Pancreas (tissue), 10 donors: ENCODE measurements around the gene CPLX4. TPM values are rescaled to one million over a fixed set of nuclear protein-coding genes. Genes with fewer than 3 reads are reported as not detected.
"Not testable (repeated sequence)": the region's sequence is repeated elsewhere in the genome, so short reads cannot be mapped to it uniquely, and the experiment has no call there.

Source experiments
- ATAC-seq, 4 donors: fragments of 200-7000 bp; cut with Tn5 transposase; one replicate each; pipeline versions ENCODE4 v1.8.0 to v1.9.1; 2020; ENCODE audit warnings: mild to moderate bottlenecking in 4 of 4, moderate library complexity in 4 of 4
- DNase-seq, 6 donors: peaks; one replicate each; pipeline ENCODE4 v3.0.0-alpha.2; 2020
- FAIRE-seq: peaks from 2 replicates; lab custom pipeline; 2012; peaks lifted over from hg19 to GRCh38; lab: Jason Lieb, UNC
- H3K27ac ChIP-seq, 4 donors: fragments of 200-600 bp; sonication (generic); 1 replicate in 3 of 4; 2 replicates in 1 of 4; pipeline versions ENCODE4 v1.5.0 to v1.8.0; 2020
- H3K27me3 ChIP-seq, 4 donors: fragments of 200-600 bp; one replicate each; pipeline ENCODE4 v1.8.0; 2021
- H3K36me3 ChIP-seq, 3 donors: fragments of 200-600 bp; sonication (generic) in 1 of 3; one replicate each; pipeline versions ENCODE4 v1.5.0 to v1.8.0; 2020 to 2021
- H3K4me1 ChIP-seq, 3 donors: fragments of 200-600 bp; one replicate each; pipeline ENCODE4 v1.8.0; 2021
- H3K4me3 ChIP-seq, 4 donors: fragments of 200-600 bp; sonication (generic) in 2 of 4; one replicate each; pipeline versions ENCODE4 v1.5.0 to v1.8.0; 2020 to 2021
- H3K9me3 ChIP-seq, 4 donors: fragments of 200-600 bp; one replicate each; pipeline ENCODE4 v1.8.0; 2021
- WGBS, 2 donors: extraction: QIAGEN DNeasy Blood & Tissue Kit; methylation state at CpG; one replicate each; pipeline ENCODE4 v1.1.7; 2013; 5-methylcytosine and 5-hydroxymethylcytosine counted together
- intact Hi-C, 3 donors: fragments of 100-400 bp; cut with DNase I; formaldehyde crosslinking; loops; one replicate each; pipeline versions ENCODE4 v1.11.1 to v1.14.2; 2022
- polyA plus RNA-seq, 2 donors: library from polyadenylated mRNA; stranded (reverse); fragments of 200-250 nt; gene quantifications; one replicate each; pipeline ENCODE4 v1.2.3, GENCODE V29; 2013
- total RNA-seq, 6 donors: library from RNA; stranded (reverse); fragmentation: NEBNext Ultra II Directional in 4 of 6; extraction: Animal tissue kit (Norgen Biotek cat#: 25700) in 4 of 6; gene quantifications; one replicate each; pipeline versions ENCODE4 v1.2.1 to v1.2.4, GENCODE V29; 2021 to 2023
- TF ChIP-seq, protein P1 (sequence below), 4 donors: fragments of 200-600 bp; sonication (generic) in 3 of 4; IDR thresholded peaks; one replicate each; pipeline versions ENCODE4 v1.5.0 to v1.8.0; 2021; ENCODE audit warnings: antibody characterized with exemption in 4 of 4
- donor health status: healthy with polysubstance abuse.
- donor health status: DM: no; HTN: no; CAD: no; lungs with moderate emphysema.
- donor health status: DM: no; HTN: no; CAD: no.
- donor health status: control.
- donor health status: control.
- donor health status: Bipolar disorder and iron deficiency.
- donor health status: DM: yes; HTN: yes; CAD: no.
- donor health status: DM: no; HTN: no; CAD: no.
- donor health status: DM: no; HTN: no; CAD: no.
- donor health status: DM: yes; HTN: yes; CAD: no.

Gene CPLX4
- total and polyA plus RNA-seq, 8 donors = 0.09 TPM; not detected in 7

DNA sequence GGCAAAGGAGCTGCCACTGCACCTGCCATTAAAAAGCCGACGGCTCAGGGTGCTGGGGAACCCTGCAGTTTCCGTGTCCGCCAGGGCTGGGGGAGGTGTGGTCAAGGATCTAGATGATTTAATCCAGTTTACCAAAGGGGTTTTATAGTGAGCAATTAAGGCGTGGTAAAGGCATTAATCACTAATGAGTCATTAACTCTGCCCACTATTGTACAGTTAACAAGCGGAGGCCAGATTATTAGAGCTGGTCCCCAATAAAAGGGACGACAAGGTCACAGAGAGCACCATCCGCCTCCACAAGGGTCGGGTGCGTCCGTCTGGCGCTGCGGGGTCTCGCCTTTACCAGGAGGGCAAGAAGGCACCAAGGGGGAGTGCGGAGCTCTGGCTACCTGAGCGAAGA lies 54.8 kb downstream of the CPLX4 start:
- Histone ChIP-seq H3K4me3 (no peak overlapping the region), H3K4me1 (peaks cover 0 to 6% (median 0%) of the 10 kb centered on the region in 3 donors), H3K27me3 (peaks cover 0 to 46% (median 4%) of the 10 kb centered on the region in 4 donors), H3K36me3 (no peaks in the 10 kb centered on the region), H3K27ac (no peak overlapping the region), H3K9me3 (no peaks in the 10 kb centered on the region)
- DNase-seq (peak in 1 of 6 donors; percentile 50), FAIRE-seq (no peak), ATAC-seq (no peak)
- intact Hi-C loops = no loop called here
- 7 to 11% methylated on average over 16 of the region's 16 CpGs for WGBS, 2 donors
- TF ChIP-seq, protein P1, sequence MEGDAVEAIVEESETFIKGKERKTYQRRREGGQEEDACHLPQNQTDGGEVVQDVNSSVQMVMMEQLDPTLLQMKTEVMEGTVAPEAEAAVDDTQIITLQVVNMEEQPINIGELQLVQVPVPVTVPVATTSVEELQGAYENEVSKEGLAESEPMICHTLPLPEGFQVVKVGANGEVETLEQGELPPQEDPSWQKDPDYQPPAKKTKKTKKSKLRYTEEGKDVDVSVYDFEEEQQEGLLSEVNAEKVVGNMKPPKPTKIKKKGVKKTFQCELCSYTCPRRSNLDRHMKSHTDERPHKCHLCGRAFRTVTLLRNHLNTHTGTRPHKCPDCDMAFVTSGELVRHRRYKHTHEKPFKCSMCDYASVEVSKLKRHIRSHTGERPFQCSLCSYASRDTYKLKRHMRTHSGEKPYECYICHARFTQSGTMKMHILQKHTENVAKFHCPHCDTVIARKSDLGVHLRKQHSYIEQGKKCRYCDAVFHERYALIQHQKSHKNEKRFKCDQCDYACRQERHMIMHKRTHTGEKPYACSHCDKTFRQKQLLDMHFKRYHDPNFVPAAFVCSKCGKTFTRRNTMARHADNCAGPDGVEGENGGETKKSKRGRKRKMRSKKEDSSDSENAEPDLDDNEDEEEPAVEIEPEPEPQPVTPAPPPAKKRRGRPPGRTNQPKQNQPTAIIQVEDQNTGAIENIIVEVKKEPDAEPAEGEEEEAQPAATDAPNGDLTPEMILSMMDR (IDR thresholded peaks at IDR 0.05) = no peak

DNA sequence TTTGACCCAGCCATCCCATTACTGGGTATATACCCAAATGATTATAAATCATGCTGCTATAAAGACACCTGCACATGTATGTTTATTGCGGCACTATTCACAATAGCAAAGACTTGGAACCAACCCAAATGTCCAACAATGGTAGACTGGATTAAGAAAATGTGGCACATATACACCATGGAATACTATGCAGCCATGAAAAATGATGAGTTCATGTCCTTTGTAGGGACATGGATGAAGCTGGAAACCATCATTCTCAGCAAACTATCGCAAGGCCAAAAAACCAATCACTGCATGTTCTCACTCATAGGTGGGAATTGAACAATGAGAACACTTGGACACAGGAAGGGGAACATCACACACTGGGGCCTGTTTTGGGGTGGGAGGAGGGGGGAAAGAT lies 56.2 kb downstream of the CPLX4 start:
- H3K4me1 ChIP-seq, DNase-seq, FAIRE-seq, H3K27ac ChIP-seq, H3K36me3 ChIP-seq, H3K4me3 ChIP-seq, ATAC-seq, H3K9me3 ChIP-seq, intact Hi-C loops: not testable (repeated sequence)
- H3K27me3 ChIP-seq = peaks cover 0 to 35% (median 4%) of the 10 kb centered on the region in 4 donors
- WGBS, 2 donors = 89 to 92% methylated on average over 1 to 2 of the region's 2 CpGs

DNA sequence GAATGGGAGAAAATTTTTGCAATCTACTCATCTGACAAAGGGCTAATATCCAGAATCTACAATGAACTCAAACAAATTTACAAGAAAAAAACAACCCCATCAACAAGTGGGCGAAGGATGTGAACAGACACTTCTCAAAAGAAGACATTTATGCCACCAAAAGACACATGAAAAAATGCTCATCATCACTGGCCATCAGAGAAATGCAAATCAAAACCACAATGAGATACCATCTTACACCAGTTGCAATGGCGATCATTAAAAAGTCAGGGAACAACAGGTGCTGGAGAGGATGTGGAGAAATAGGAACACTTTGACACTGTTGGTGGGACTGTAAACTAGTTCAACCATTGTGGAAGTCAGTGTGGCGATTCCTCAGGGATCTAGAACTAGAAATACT lies 56.6 kb downstream of the CPLX4 start:
- H3K27ac ChIP-seq, H3K4me1 ChIP-seq, H3K4me3 ChIP-seq, FAIRE-seq, ATAC-seq, DNase-seq, H3K36me3 ChIP-seq, intact Hi-C loops, H3K9me3 ChIP-seq: not testable (repeated sequence)
- WGBS, 2 donors = 58 to 85% methylated on average over 3 of the region's 3 CpGs
- peaks cover 0 to 35% (median 4%) of the 10 kb centered on the region in 4 donors for H3K27me3 ChIP-seq

DNA sequence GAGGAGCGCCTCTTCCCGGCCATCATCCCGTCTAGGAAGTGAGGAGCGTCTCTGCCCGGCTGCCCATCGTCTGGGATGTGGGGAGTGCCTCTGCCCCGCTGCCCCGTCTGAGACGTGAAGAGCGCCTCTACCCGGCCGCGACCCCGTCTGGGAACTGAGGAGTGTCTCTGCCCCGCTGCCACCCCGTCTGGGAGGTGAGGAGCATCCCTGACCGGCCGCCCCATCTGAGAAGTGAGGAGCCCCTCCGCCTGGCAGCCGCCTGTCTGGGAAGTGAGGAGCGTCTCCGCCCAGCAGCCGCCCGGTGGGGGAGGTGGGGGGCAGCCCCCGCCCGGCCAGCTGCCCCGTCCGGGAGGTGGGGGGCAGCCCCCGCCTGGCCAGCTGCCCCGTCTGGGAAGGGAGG lies 63.0 kb downstream of the CPLX4 start:
- DNase-seq = peak in 1 of 6 donors; percentile 51
- H3K9me3 ChIP-seq, FAIRE-seq, H3K4me1 ChIP-seq, H3K27ac ChIP-seq, ATAC-seq, H3K36me3 ChIP-seq, H3K4me3 ChIP-seq, intact Hi-C loops, H3K27me3 ChIP-seq: not testable (repeated sequence)
- WGBS, 2 donors = 72 to 92% methylated on average over 28 to 30 of the region's 30 CpGs

DNA sequence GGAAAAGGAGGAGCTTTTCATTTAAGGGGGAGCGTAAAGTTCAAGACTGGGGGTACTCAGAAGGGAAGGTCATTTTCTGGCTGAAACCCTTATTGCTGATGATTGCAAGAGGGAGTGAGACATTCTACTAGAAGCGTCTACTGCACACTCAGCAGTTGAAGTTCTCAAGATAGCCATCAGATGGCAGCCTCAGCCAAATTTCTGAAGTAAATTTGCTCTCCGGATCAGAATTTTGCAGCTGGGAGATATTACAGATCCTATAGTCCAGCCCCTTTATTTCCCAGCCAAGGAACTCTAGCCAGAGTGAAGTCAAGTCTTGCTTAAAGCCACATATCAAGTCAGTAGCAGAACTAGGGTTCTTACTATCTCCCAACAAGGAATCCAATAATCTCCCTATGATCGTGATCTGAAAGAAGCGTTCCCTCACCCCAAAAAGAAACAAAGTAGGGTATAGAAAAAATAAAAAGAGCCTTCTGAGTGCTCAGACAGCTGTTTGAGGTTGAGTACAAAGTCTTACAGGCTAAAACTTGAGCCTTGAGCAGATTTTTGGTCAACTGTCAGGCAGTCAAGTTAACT lies 69.2 kb downstream of the CPLX4 start:
- H3K27me3 ChIP-seq = peaks cover 0 to 4% (median 0%) of the 10 kb centered on the region in 4 donors
- FAIRE-seq (peak; percentile 5), DNase-seq (peak in 2 of 6 donors; percentile 53 to 68), ATAC-seq (peak; percentile 77 to 94 (median 90))
- H3K4me3 ChIP-seq = no peak overlapping the region
- WGBS, 2 donors = 17 to 19% methylated on average over 5 of the region's 5 CpGs
- H3K36me3 ChIP-seq = no peaks in the 10 kb centered on the region
- TF ChIP-seq, protein P1 (IDR thresholded peaks at IDR 0.05) = peak; percentile 31 to 73 (median 50)
- no peak overlapping the region for H3K27ac ChIP-seq
- no peaks in the 10 kb centered on the region for H3K9me3 ChIP-seq
- intact Hi-C loops = no loop called here
- no peaks in the 10 kb centered on the region for H3K4me1 ChIP-seq

DNA sequence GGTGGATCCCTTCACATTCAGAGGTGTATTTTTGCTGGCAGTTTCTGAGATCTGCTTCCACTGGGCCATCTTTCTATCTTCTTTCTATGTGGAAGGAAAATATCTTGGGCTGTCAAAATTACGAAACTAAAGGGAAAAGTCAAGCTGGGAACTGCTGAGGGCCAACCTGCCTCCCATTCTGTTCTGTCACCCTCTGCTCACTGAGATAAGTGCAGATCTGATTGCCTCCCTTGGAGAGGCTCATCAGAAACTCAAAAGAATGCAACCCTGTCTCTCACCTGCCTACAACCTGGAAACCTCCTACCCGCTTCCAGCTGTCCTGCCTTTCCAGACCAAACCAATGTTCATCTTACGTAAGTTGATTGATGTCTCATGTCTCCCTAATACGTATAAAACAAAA lies 71.7 kb downstream of the CPLX4 start:
- ATAC-seq (no peak), DNase-seq (no peak), FAIRE-seq (no peak)
- intact Hi-C loops = no loop called here
- Histone ChIP-seq H3K27ac (no peak overlapping the region), H3K27me3 (peaks cover 0 to 4% (median 0%) of the 10 kb centered on the region in 4 donors), H3K4me1 (no peaks in the 10 kb centered on the region), H3K9me3 (no peaks in the 10 kb centered on the region), H3K36me3 (no peaks in the 10 kb centered on the region), H3K4me3 (no peak overlapping the region)
- TF ChIP-seq, protein P1 (IDR thresholded peaks at IDR 0.05) = no peak
- WGBS, 2 donors = 47 to 55% methylated on average over 4 of the region's 4 CpGs

Other genes starting within 250 kb of the CPLX4 start
- 100 to 1,000 TPM in 2 of 6 donors, 10 to 100 TPM in 4; 74.9 to 121 (median 96.7) TPM for gene SEC11C, start 178.8 kb downstream of the CPLX4 start, total RNA-seq
- 100 to 1,000 TPM in 1 of 2 donors, 10 to 100 TPM in 1; 69.9 to 173 TPM for gene SEC11C, start 178.8 kb downstream of the CPLX4 start, polyA plus RNA-seq
- gene GRP, start 98.5 kb downstream of the CPLX4 start, total RNA-seq = under 1 TPM in 2 of 6 donors, not detected in 4; 0.74 to 0.75 TPM
- 10 to 100 TPM in 1 of 2 donors, under 1 TPM in 1; 0.34 to 11.5 TPM for gene GRP, start 98.5 kb downstream of the CPLX4 start, polyA plus RNA-seq
- not detected for gene RAX, start 45.2 kb downstream of the CPLX4 start, total RNA-seq
- not detected for gene RAX, start 45.2 kb downstream of the CPLX4 start, polyA plus RNA-seq
- 10 to 100 TPM; 50.7 to 75.2 (median 66.4) TPM for gene LMAN1, start 40.6 kb upstream of the CPLX4 start, total RNA-seq
- 10 to 100 TPM; 15.9 to 38.9 TPM for gene LMAN1, start 40.6 kb upstream of the CPLX4 start, polyA plus RNA-seq